ENCODE data around the gene PYGL. TPM values are rescaled to one million over a fixed set of nuclear protein-coding genes. Genes with fewer than 3 reads are reported as not detected.
"Not testable (repeated sequence)": the region's sequence is repeated elsewhere in the genome, so short reads cannot be mapped to it uniquely, and the experiment has no call there.

PYGL gene
- total RNA-seq, 2 donors from 2014 or later, result 0.50 to 0.60 TPM

- Mint-ChIP-seq H3K9me3 (no peaks in the 10 kb centered on the region), H3K27ac (no peak overlapping the region), H3K36me3 (ENCODE audit: insufficient read depth in 2 of 2) (no peaks in the 10 kb centered on the region), H3K27me3 (ENCODE audit: low read depth) (no peaks in the 10 kb centered on the region), H3K4me1 (ENCODE audit: low read depth) (no peaks in the 10 kb centered on the region), H3K4me3 (no peak overlapping the region)
- ATAC-seq (replicated peaks in 1 of 2) (no peak), DNase-seq (no peak)
Measured at GRCh38 chr14:50931559-50931958, 12.7 kb downstream of the PYGL start.

GRCh38 chr14:50929506-50929905 is 14.8 kb downstream of the PYGL start:
- Mint-ChIP-seq H3K9me3 (no peaks in the 10 kb centered on the region), H3K27ac (no peak overlapping the region), H3K27me3 (ENCODE audit: low read depth) (no peaks in the 10 kb centered on the region), H3K4me1 (ENCODE audit: low read depth) (no peaks in the 10 kb centered on the region), H3K36me3 (ENCODE audit: insufficient read depth in 2 of 2) (no peaks in the 10 kb centered on the region), H3K4me3 (no peak overlapping the region)
- DNase-seq (no peak), ATAC-seq (replicated peaks in 1 of 2) (no peak)

- Mint-ChIP-seq H3K4me3 (no peak overlapping the region), H3K9me3 (no peaks in the 10 kb centered on the region), H3K36me3 (ENCODE audit: insufficient read depth in 2 of 2) (no peaks in the 10 kb centered on the region), H3K4me1 (ENCODE audit: low read depth) (no peaks in the 10 kb centered on the region), H3K27me3 (ENCODE audit: low read depth) (no peaks in the 10 kb centered on the region), H3K27ac (no peak overlapping the region)
- DNase-seq, result no peak
- no peak for ATAC-seq (replicated peaks in 1 of 2)
Measured at GRCh38 chr14:50928002-50928635, 16.2 kb downstream of the PYGL start.

GRCh38 chr14:50926851-50927386 is 17.4 kb downstream of the PYGL start:
- no peak for DNase-seq
- no peak overlapping the region for H3K4me3 Mint-ChIP-seq
- no peaks in the 10 kb centered on the region for H3K9me3 Mint-ChIP-seq
- no peaks in the 10 kb centered on the region for H3K27me3 Mint-ChIP-seq (ENCODE audit: low read depth)
- H3K27ac Mint-ChIP-seq, result no peak overlapping the region
- ATAC-seq (replicated peaks in 1 of 2), result no peak
- no peaks in the 10 kb centered on the region for H3K4me1 Mint-ChIP-seq (ENCODE audit: low read depth)
- H3K36me3 Mint-ChIP-seq (ENCODE audit: insufficient read depth in 2 of 2), result no peaks in the 10 kb centered on the region

- DNase-seq, result no peak
- ATAC-seq (replicated peaks in 1 of 2), result no peak
- no peaks in the 10 kb centered on the region for H3K27me3 Mint-ChIP-seq (ENCODE audit: low read depth)
- H3K36me3 Mint-ChIP-seq (ENCODE audit: insufficient read depth in 2 of 2), result no peaks in the 10 kb centered on the region
- no peaks in the 10 kb centered on the region for H3K9me3 Mint-ChIP-seq
- H3K4me1 Mint-ChIP-seq (ENCODE audit: low read depth), result no peaks in the 10 kb centered on the region
- H3K4me3 Mint-ChIP-seq, result no peak overlapping the region
- H3K27ac Mint-ChIP-seq, result no peak overlapping the region
Measured at GRCh38 chr14:50924843-50925242, 19.4 kb downstream of the PYGL start.

GRCh38 chr14:50924236-50924635 is 20.0 kb downstream of the PYGL start:
- no peaks in the 10 kb centered on the region for H3K36me3 Mint-ChIP-seq (ENCODE audit: insufficient read depth in 2 of 2)
- no peak overlapping the region for H3K4me3 Mint-ChIP-seq
- H3K27me3 Mint-ChIP-seq (ENCODE audit: low read depth), result no peaks in the 10 kb centered on the region
- no peaks in the 10 kb centered on the region for H3K9me3 Mint-ChIP-seq
- H3K4me1 Mint-ChIP-seq (ENCODE audit: low read depth), result no peaks in the 10 kb centered on the region
- H3K27ac Mint-ChIP-seq, result no peak overlapping the region
- no peak for ATAC-seq (replicated peaks in 1 of 2)
- DNase-seq, result no peak

- Mint-ChIP-seq H3K4me1 (ENCODE audit: low read depth) (no peaks in the 10 kb centered on the region), H3K36me3 (ENCODE audit: insufficient read depth in 2 of 2) (no peaks in the 10 kb centered on the region), H3K9me3 (no peaks in the 10 kb centered on the region), H3K27me3 (ENCODE audit: low read depth) (no peaks in the 10 kb centered on the region), H3K27ac (no peak overlapping the region), H3K4me3 (no peak overlapping the region)
- ATAC-seq (replicated peaks in 1 of 2) (no peak), DNase-seq (no peak)
Measured at GRCh38 chr14:50922803-50923202, 21.5 kb downstream of the PYGL start.

GRCh38 chr14:50920482-50921230 is 23.6 kb downstream of the PYGL start:
- no peak overlapping the region for H3K27ac Mint-ChIP-seq
- ATAC-seq (replicated peaks in 1 of 2) (no peak), DNase-seq (no peak)
- no peaks in the 10 kb centered on the region for H3K9me3 Mint-ChIP-seq
- no peak overlapping the region for H3K4me3 Mint-ChIP-seq
- no peaks in the 10 kb centered on the region for H3K27me3 Mint-ChIP-seq (ENCODE audit: low read depth)
- no peaks in the 10 kb centered on the region for H3K4me1 Mint-ChIP-seq (ENCODE audit: low read depth)
- no peaks in the 10 kb centered on the region for H3K36me3 Mint-ChIP-seq (ENCODE audit: insufficient read depth in 2 of 2)

GRCh38 chr14:50919524-50919923 is 24.8 kb downstream of the PYGL start:
- not testable (repeated sequence) for H3K27ac Mint-ChIP-seq; H3K4me1 Mint-ChIP-seq (ENCODE audit: low read depth); DNase-seq; H3K9me3 Mint-ChIP-seq; ATAC-seq (replicated peaks in 1 of 2); H3K36me3 Mint-ChIP-seq (ENCODE audit: insufficient read depth in 2 of 2); H3K27me3 Mint-ChIP-seq (ENCODE audit: low read depth); H3K4me3 Mint-ChIP-seq

- H3K9me3 Mint-ChIP-seq, result no peaks in the 10 kb centered on the region
- no peaks in the 10 kb centered on the region for H3K36me3 Mint-ChIP-seq (ENCODE audit: insufficient read depth in 2 of 2)
- DNase-seq (no peak), ATAC-seq (replicated peaks in 1 of 2) (no peak)
- no peak overlapping the region for H3K27ac Mint-ChIP-seq
- no peak overlapping the region for H3K4me3 Mint-ChIP-seq
- no peaks in the 10 kb centered on the region for H3K27me3 Mint-ChIP-seq (ENCODE audit: low read depth)
- H3K4me1 Mint-ChIP-seq (ENCODE audit: low read depth), result no peaks in the 10 kb centered on the region
Measured at GRCh38 chr14:50917449-50917848, 26.8 kb downstream of the PYGL start.

GRCh38 chr14:50910495-50911420 is 33.5 kb downstream of the PYGL start:
- Mint-ChIP-seq H3K4me1 (ENCODE audit: low read depth) (no peaks in the 10 kb centered on the region), H3K36me3 (ENCODE audit: insufficient read depth in 2 of 2) (no peaks in the 10 kb centered on the region), H3K27me3 (ENCODE audit: low read depth) (no peaks in the 10 kb centered on the region), H3K9me3 (no peaks in the 10 kb centered on the region), H3K27ac (no peak overlapping the region), H3K4me3 (no peak overlapping the region)
- DNase-seq (no peak), ATAC-seq (replicated peaks in 1 of 2) (no peak)

- Mint-ChIP-seq H3K36me3 (ENCODE audit: insufficient read depth in 2 of 2) (no peaks in the 10 kb centered on the region), H3K27me3 (ENCODE audit: low read depth) (no peaks in the 10 kb centered on the region), H3K4me3 (no peak overlapping the region), H3K4me1 (ENCODE audit: low read depth) (no peaks in the 10 kb centered on the region), H3K9me3 (no peaks in the 10 kb centered on the region), H3K27ac (no peak overlapping the region)
- DNase-seq (no peak), ATAC-seq (replicated peaks in 1 of 2) (no peak)
Measured at GRCh38 chr14:50906326-50907065, 37.8 kb downstream of the PYGL start.
